GM19397 (cell line): ENCODE data around the gene MOK.

Source experiments
- ATAC-seq: cut with Tn5 transposase; IDR thresholded peaks from one replicate; pipeline ENCODE4 v1.9.1; 2021; ENCODE audit warnings: mild to moderate bottlenecking, moderate library complexity; ENCODE audit not compliant: unreplicated experiment

MOK gene

DNA sequence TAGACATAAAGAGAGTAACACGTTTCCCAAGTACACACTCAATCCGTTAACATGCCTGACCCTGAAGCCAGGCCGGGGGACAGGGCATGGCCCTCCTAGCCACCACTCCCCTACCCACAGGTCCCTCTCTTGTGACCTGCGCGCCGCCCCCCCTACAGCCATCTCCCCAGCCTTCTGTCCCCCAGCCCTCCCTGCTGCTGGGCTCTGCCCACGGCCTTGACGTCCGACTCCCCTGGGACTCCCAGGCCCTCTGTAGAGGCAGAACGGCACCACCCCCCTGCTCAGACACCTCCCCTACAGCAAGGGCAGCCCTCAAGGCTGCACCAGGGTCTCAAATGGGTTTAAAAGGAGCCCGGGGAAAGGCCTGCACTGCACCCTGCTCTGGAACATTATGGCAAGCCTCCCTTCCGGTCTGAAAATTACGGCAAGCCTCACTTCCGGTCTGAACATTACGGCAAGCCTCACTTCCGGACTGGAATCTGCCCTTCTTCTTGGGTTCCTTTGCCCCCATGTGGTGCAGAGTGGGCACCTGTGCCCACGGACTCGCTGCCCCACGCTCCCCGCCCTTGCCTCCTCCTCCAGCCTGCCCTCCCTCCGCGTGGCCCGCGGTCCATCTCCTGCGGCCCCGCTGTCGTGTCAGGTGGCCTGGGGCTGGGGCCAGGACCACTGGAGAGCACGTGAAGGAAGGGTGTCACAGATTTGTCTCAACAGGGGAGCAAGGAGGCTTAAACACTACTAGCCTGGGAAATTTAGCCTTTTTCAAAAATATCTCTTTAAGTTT is 77.6 kb downstream of the MOK start:
- no peak for ATAC-seq

DNA sequence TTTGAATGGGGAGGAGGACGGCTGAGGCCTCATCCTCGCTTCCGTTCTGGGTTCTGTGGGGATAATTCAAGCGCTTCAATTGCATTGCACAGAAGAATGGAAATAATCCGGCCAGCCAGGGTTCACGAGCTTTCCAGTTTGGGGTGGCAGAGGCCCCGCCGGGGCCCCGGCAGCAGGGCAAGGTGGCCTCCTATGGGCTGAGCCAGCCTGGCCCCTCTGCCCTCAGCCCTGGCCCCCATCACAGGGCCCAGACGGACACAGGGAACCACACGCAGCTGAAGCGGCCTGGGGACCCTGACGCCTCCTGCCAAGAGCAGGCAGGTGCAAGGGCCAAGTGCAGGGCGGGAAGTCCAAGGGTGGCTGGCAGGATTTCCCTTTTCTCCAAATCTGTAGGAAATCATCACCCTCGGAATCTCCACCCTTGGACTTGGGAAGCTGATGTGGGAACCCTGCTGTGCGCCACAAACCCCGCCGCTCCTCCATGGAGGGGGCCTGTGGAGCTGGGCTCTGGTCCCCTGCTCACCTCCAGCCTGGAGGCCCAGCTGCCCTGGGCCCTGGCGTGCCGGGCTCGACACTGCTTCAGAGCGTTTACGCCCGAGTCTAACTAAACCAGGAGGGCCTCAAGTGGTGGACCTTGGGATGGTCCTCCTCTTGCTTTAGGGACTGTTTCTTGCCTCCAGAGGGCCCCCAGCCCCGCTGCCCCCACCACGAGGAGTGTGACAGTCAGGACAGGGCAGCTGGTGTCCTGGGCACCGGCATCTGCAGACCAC is 78.4 kb downstream of the MOK start:
- ATAC-seq: no peak

DNA sequence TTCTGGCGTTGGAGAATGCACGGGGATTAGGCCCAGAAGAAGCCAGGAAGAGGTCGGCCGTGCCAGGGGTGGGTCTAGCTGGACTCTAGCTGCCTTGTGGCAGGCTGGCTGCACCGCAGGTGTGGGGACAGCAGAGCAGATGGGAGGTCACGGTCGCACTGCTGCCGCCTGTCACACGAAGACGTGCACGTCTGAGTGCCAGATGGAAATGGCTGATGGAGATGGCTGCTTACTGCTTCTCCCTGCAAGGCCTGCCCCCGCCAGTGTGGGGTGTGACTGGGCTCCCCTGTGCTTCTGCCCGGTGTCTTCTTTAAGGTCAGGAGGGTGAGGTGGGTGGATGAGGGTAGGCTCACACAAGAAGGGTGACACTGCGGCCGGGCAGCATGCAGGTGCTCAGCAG is 79.0 kb downstream of the MOK start:
- no peak for ATAC-seq

DNA sequence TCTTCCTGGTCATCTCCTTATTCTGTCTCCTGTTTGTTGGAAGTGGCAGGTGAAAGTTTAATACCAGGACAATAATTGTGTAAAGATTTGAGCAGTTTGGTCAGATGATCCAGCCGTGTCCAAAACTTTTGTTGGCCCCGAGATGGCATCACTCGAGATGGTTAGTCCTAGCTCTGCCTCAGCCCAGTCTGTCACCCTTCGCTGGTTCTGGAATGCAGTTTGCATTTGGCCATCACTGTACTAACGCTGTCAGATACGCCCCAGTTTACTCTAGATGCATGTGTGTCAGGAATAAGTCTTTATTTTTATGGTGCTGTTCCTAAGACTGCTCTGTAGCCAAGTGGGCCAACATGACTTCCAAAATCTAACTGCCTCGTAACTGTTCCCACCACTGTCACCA is 79.6 kb downstream of the MOK start:
- ATAC-seq: no peak

GRCh38 chr14:102223682-102224081 is 81.3 kb downstream of the MOK start:
- no peak for ATAC-seq

GRCh38 chr14:102222751-102223150 is 82.2 kb downstream of the MOK start:
- no peak for ATAC-seq

DNA sequence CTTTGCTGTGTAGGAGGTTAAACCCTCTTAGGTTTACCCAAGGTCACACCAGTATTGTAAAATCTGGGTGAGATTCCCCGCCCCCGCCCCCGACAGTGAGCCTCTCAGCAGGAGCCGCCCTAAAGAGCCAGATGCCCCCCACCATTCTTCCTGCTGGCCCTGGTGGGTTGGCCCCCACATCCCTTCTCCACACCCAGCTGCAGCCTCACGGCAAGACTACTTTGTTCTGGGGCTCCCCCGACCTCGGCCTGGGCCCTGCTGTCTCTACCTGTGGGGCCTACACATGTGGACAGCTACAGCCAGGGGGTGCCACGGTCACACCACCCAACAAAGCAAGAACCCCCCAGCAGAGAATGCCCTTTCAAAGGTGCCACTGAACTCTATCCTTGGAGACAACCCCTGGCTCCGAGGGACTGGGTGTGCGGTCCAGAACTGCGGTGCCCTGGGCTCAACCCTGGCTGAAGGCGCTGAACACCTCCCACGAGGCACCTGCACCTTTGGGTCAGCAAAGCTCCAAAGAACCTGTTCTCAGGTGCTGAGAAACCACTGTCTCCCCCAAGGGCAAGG is 82.9 kb downstream of the MOK start:
- ATAC-seq: no peak

DNA sequence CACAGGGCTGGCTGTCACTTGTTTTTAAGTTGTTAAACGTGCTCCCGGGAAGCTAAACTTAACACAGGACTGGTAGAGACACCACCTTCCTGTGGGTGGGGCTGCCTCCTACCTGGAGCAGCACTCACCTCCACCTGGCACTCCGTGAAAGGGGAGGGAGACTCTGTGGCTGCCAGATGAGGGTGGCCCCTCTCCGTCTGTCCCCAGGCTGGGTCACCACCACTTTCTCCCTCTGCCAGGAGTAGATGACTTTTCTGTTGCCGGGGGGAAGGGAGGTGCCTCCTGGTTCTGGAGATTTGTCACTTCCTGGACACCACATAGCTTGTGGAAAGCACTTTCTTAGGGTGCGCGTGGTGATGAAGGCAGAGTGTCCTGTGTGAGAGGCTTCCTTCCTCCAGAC is 83.9 kb downstream of the MOK start:
- no peak for ATAC-seq

- ATAC-seq: no peak
These were observed 84.9 kb downstream of the MOK start for GRCh38 chr14:102220031-102220430.

DNA sequence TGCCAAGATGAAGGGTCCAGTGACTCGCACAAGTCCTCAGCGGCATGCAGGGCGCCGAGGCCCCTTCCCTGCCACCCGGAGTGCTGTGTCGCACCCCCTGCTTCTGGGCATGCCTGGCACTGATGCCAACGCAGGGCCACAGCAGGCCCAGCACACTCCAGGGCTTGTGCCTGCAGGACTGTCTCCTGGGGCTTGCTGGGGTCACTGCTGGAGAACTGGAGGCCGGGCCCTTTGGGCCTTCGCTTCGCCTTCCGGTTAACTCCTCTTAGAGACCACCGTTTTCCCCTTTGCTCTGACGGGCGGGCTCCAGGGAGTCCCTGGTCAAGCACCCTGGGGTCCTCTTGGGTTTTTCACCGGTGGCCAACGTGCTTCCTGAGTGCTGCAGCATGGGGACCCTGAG is 85.6 kb downstream of the MOK start:
- no peak for ATAC-seq

- ATAC-seq: no peak
These were observed 86.3 kb downstream of the MOK start for GRCh38 chr14:102218688-102219087.

- no peak for ATAC-seq
These were observed 87.0 kb downstream of the MOK start for GRCh38 chr14:102217987-102218421.

DNA sequence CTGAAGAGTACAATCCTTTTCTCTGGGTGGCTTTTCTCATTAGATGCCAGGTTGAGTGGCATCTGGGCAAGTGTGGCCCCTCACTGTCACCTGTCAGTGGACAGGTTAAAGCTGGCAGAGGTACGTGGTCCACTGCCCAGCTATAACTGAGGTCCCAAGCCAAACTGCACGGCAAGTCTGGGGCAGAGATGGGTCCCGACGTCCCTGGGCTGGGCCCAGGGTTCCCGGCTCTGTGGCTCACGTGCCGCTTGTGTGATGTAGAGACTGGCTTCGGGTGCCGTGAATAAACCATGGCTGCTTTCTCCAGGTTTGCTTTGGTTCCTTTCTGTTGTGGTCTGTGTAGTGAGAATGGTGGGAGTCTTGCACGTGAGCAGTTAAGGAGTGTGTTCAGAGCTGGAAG is 87.6 kb downstream of the MOK start:
- no peak for ATAC-seq

- ATAC-seq: no peak
These were observed 89.3 kb downstream of the MOK start for GRCh38 chr14:102215576-102216250.

- no peak for ATAC-seq
These were observed 89.9 kb downstream of the MOK start for GRCh38 chr14:102215071-102215470.

GRCh38 chr14:102213984-102214658 is 90.8 kb downstream of the MOK start:
- ATAC-seq: no peak

GRCh38 chr14:102213470-102213869 is 91.5 kb downstream of the MOK start:
- ATAC-seq: no peak

DNA sequence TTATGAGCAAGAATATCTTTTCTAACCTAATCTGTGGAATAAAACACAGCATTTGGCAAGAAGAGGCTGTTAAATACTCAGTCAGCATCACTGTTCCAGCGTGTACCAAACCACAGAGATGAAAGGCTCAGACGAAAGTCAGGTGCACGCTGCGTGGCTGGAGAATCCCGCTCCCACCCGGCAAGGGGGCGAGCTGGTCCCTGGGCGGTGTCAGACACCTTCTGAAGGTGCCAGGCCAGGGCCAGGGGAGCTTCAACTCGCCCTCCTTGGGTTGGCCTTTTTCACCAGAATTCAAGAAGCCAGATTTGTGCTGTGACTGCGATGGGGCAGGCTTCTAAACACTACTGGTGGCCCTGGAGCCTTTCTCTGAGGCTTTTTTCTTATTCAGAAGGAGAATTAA is 92.1 kb downstream of the MOK start:
- no peak for ATAC-seq

- no peak for ATAC-seq
These were observed 92.6 kb downstream of the MOK start for GRCh38 chr14:102212356-102212755.

DNA sequence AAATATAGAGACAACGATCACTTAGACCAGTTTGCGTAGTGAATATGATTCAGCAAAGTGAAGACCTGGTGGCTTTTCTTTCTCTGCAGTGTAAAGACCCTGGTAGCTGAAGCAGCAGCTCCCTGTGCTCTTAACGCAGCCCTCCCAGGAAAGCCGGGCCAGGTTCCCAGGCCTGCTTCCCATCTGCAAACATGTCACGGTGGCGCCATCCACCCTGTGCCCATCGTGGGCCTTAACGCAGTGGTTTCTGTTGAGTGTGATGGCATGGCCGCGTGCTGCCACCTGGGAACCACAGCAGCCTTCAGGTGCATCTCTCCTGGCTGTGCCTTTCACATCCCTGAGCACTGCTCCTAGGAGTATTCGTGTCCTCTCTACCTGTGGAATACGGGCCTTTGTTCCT is 93.7 kb downstream of the MOK start:
- no peak for ATAC-seq
